BLaER1 treated with 17β-estradiol and CSF1 and Interleukin-3, amounts not matched to agents 10 nM and 100 nM (cell line): Measurements from ENCODE around the gene SSH2.

ENCODE experiments used
- H3K27ac ChIP-seq, 11 experiments: shearing (Covaris generic); formaldehyde crosslinking; 2 replicates each; pipeline ENCODE4 v1.8.1; 2022
- H3K27me3 ChIP-seq, 11 experiments: shearing (Covaris generic); formaldehyde crosslinking; 2 replicates each; pipeline ENCODE4 v1.8.1; 2022
- H3K36me3 ChIP-seq, 11 experiments: shearing (Covaris generic); formaldehyde crosslinking; 2 replicates each; pipeline ENCODE4 v1.8.1; 2022
- H3K4me1 ChIP-seq, 10 experiments: shearing (Covaris generic); formaldehyde crosslinking; 2 replicates each; pipeline ENCODE4 v1.8.1; 2022
- H3K4me2 ChIP-seq, 11 experiments: shearing (Covaris generic); formaldehyde crosslinking; 2 replicates each; pipeline ENCODE4 v1.8.1; 2022
- H3K4me3 ChIP-seq, 10 experiments: shearing (Covaris generic); formaldehyde crosslinking; 2 replicates each; pipeline ENCODE4 v1.8.1; 2022
- H3K9ac ChIP-seq, 11 experiments: shearing (Covaris generic); formaldehyde crosslinking; 2 replicates each; pipeline ENCODE4 v1.8.1; 2022
- H3K9me3 ChIP-seq, 11 experiments: shearing (Covaris generic); formaldehyde crosslinking; replicated peaks in 1 of 11; 2 replicates each; pipeline ENCODE4 v1.8.1; 2022
- H4K20me1 ChIP-seq, 11 experiments: shearing (Covaris generic); formaldehyde crosslinking; 2 replicates each; pipeline ENCODE4 v1.8.1; 2022
- Cebpa-rat ChIP-seq, 11 experiments: shearing (Covaris generic); IDR thresholded peaks; 2 replicates each; pipeline ENCODE4 v1.8.1; 2022

SSH2 gene

GRCh38 chr17:29619251-29619650 is 310.8 kb downstream of the SSH2 start:
- peaks cover 66 to 99% (median 95%) of the 10 kb centered on the region in 10 experiments for H3K4me1 ChIP-seq
- no peak overlapping the region for H3K27ac ChIP-seq
- H3K9ac ChIP-seq, result peak overlapping the region in 1 of 11 experiments; percentile 7; a peak in 1 of 22 replicates
- no peak for TF ChIP-seq Cebpa-rat (IDR thresholded peaks at IDR 0.05)
- H4K20me1 ChIP-seq, result peaks cover 0 to 40% (median 28%) of the 10 kb centered on the region in 11 experiments; a peak in 19 of 22 replicates
- peak overlapping the region; percentile 92 to 98 (median 95); a peak in 20 of 22 replicates for H3K4me2 ChIP-seq
- H3K9me3 ChIP-seq, result no peaks in the 10 kb centered on the region
- H3K4me3 ChIP-seq, result no peak overlapping the region
- H3K36me3 ChIP-seq, result no peaks in the 10 kb centered on the region
- H3K27me3 ChIP-seq, result peaks cover 13 to 28% (median 22%) of the 10 kb centered on the region in 11 experiments

- peaks cover 13 to 28% (median 22%) of the 10 kb centered on the region in 11 experiments for H3K27me3 ChIP-seq
- peaks cover 0 to 47% (median 27%) of the 10 kb centered on the region in 11 experiments; a peak in 19 of 22 replicates for H4K20me1 ChIP-seq
- H3K4me3 ChIP-seq, result peak overlapping the region; percentile 42 to 68 (median 54); a peak in 18 of 20 replicates
- no peak for TF ChIP-seq Cebpa-rat (IDR thresholded peaks at IDR 0.05)
- no peaks in the 10 kb centered on the region for H3K9me3 ChIP-seq
- H3K4me2 ChIP-seq, result peak overlapping the region; percentile 92 to 98 (median 95)
- peak overlapping the region in 9 of 11 experiments; percentile 75 to 88 (median 84); a peak in 17 of 22 replicates for H3K27ac ChIP-seq
- peaks cover 69 to 99% (median 95%) of the 10 kb centered on the region in 10 experiments for H3K4me1 ChIP-seq
- H3K9ac ChIP-seq, result peak overlapping the region in 10 of 11 experiments; percentile 58 to 85 (median 82); a peak in 18 of 22 replicates
- no peaks in the 10 kb centered on the region for H3K36me3 ChIP-seq
Measured at GRCh38 chr17:29618272-29619065, 311.6 kb downstream of the SSH2 start.

DNA sequence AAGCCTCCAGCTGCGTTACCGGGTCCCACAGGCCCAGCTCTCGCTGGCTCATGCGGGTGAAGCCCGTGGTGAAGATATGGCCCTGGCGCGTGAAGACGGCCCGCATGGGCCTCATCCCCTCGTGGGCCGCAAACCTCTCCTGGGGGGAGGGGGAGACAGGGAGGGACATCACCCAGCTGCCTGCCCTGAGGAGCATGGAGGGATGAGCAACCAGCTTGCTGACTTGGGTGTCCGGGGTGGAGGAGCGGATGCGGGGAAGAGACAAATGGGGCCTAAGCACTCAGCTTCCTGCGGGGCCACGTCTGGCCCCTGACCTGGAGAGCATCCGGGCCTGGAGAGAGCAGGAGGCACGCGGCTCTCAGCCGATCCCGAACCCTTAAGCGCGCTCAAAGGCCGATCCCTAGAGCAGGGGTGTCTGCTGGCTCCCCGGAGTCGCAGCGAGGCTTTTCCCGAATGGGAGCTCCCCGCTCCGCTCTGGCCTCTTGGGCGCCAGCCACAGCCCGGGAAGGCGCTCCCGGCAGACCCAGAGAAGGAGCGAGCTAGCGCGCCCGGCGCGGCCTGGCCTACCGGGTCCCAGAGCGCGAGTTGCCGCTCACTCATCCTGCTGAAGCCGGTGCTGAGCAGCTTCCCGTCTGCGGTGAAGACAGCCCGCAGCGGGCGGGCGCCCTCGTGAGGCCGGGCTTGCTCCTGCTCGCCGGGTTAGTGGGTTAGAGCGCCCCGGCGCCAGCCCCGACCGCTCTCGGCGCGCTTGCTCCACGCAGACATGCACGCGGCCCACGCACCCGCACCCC is 312.4 kb downstream of the SSH2 start:
- Histone ChIP-seq H3K4me2 (peak overlapping the region; percentile 92 to 98 (median 95)), H3K9ac (peak overlapping the region; percentile 58 to 85 (median 80); a peak in 21 of 22 replicates), H3K4me3 (peak overlapping the region; percentile 42 to 68 (median 54)), H3K27ac (peak overlapping the region; percentile 45 to 88 (median 83); a peak in 21 of 22 replicates), H4K20me1 (peaks cover 0 to 47% (median 21%) of the 10 kb centered on the region in 11 experiments; a peak in 19 of 22 replicates), H3K27me3 (peaks cover 13 to 28% (median 22%) of the 10 kb centered on the region in 11 experiments), H3K9me3 (peaks cover 0 to 4% (median 0%) of the 10 kb centered on the region in 11 experiments; a peak in 1 of 22 replicates), H3K36me3 (peaks cover 0 to 4% (median 4%) of the 10 kb centered on the region in 11 experiments; a peak in 11 of 22 replicates), H3K4me1 (peaks cover 63 to 99% (median 95%) of the 10 kb centered on the region in 10 experiments)
- TF ChIP-seq Cebpa-rat (IDR thresholded peaks at IDR 0.05), result no peak

DNA sequence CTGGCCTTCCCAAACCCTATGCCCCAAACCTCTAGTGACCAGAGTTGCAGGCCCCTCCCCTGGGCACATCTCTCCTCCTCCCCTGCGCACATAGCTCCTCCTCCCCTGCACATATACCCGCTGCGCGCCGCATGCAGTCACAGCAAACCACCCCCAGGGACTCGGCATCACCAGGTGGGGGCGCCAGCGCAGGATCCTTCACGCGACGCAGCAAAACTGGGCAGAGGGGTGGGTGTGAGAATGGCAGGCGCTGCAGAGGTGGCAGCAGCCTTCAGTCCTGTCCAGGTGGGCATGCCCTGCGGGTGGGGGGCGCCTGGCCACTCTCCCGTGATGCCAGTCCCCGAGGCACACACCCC is 312.9 kb downstream of the SSH2 start:
- TF ChIP-seq Cebpa-rat (IDR thresholded peaks at IDR 0.05), result no peak
- H3K27ac ChIP-seq, result peak overlapping the region in 10 of 11 experiments; percentile 45 to 88 (median 84); a peak in 19 of 22 replicates
- peak overlapping the region; percentile 58 to 85 (median 80); a peak in 20 of 22 replicates for H3K9ac ChIP-seq
- H3K9me3 ChIP-seq, result peaks cover 0 to 5% (median 0%) of the 10 kb centered on the region in 11 experiments; a peak in 1 of 22 replicates
- peak overlapping the region; percentile 42 to 68 (median 54); a peak in 19 of 20 replicates for H3K4me3 ChIP-seq
- peak overlapping the region; percentile 92 to 98 (median 95) for H3K4me2 ChIP-seq
- peaks cover 0 to 8% (median 5%) of the 10 kb centered on the region in 11 experiments; a peak in 11 of 22 replicates for H3K36me3 ChIP-seq
- peaks cover 61 to 95% (median 93%) of the 10 kb centered on the region in 10 experiments for H3K4me1 ChIP-seq
- peaks cover 0 to 47% (median 21%) of the 10 kb centered on the region in 11 experiments; a peak in 19 of 22 replicates for H4K20me1 ChIP-seq
- H3K27me3 ChIP-seq, result peaks cover 13 to 28% (median 22%) of the 10 kb centered on the region in 11 experiments

DNA sequence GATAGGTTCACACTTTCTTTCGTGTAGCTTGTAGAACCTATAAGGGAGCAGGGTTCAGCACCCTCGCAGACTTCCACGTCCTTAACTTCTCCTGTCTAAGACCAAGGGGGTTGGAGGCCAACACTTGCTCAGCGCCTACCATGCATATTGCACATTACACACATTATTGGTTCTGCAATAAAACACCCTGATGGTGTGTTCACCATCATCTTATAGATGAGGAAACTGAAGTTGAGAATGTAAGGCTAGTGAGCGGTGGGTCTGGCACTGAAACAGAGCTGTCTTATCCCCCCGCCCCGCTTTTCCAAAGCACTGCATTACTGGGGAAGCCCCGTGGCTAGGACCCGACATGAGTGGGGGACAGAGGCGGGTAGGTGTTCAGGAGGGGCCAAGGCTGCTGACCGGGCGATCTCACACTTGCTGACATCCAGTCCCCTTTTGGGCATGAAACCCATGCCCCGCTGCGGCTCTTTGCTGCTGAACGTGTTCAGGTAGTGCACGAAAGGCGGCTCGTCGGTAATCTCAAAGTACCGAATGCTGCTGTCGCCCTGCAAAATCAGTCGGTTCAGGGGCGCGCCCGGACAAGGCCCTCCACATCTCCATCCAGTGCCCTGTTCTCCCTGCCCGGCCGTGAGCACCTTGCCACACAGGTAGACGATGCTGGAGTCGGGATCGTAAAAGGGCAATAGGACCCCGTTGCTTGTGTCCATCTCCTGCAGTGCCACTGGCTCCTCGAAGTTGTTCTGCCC is 313.6 kb downstream of the SSH2 start:
- Histone ChIP-seq H3K27ac (no peak overlapping the region), H3K36me3 (peaks cover 0 to 14% (median 8%) of the 10 kb centered on the region in 11 experiments; a peak in 12 of 22 replicates), H4K20me1 (peaks cover 0 to 47% (median 22%) of the 10 kb centered on the region in 11 experiments; a peak in 19 of 22 replicates), H3K4me1 (peaks cover 55 to 89% (median 87%) of the 10 kb centered on the region in 10 experiments), H3K9ac (peak overlapping the region in 7 of 11 experiments; percentile 42 to 85 (median 57); a peak in 11 of 22 replicates), H3K4me2 (peak overlapping the region; percentile 92 to 98 (median 95)), H3K9me3 (peaks cover 0 to 5% (median 0%) of the 10 kb centered on the region in 11 experiments; a peak in 1 of 22 replicates), H3K4me3 (peak overlapping the region; percentile 34 to 68 (median 54); a peak in 16 of 20 replicates), H3K27me3 (peaks cover 13 to 28% (median 22%) of the 10 kb centered on the region in 11 experiments)
- TF ChIP-seq Cebpa-rat (IDR thresholded peaks at IDR 0.05), result no peak

DNA sequence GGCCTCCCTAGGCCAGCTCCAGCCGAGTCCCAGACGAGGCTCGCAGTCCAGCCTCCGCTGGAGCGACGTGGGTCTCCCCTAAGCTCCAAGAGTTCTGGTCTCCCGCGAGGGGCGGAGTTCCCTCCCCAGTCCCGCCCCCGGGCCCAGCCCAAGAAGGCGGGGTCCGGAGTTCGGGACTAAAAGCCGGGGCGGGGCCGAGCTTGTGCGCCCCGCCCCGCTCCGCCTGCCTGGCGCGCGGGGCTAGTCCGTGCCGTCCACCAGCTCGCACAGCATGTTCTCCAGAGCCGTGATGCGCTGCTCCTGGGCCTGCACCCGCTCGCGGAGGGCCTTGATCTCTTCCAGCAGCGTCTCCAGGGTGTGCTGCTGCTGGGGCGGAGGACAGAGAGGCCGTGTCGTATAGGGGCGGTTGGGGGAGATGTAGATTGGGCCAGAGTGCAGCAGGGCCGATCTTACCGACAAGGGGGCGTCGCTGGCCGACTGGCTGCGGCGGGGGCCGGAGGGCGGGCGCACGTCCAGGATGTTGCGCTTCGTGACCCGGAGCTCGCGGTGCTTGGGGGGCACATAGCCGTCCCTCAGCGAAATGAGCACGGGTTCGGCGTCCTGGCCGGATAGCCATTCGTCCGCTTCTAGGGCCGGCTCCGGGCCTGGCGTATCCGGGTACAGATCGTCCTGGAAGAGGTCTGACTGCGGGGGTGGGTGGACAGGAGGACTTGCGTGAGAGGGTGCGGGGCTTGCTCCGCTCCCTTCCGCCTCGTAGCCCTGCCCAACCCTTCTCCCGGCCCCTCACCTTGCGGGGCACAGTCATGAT is 314.3 kb downstream of the SSH2 start:
- Histone ChIP-seq H3K27ac (peak overlapping the region in 7 of 11 experiments; percentile 6 to 57 (median 39); a peak in 11 of 22 replicates), H3K9ac (peak overlapping the region in 10 of 11 experiments; percentile 10 to 65 (median 52); a peak in 17 of 22 replicates), H3K4me3 (peak overlapping the region; percentile 34 to 68 (median 52)), H3K4me1 (peaks cover 55 to 81% (median 79%) of the 10 kb centered on the region in 10 experiments), H3K9me3 (peaks cover 0 to 5% (median 0%) of the 10 kb centered on the region in 11 experiments; a peak in 1 of 22 replicates), H3K36me3 (peaks cover 0 to 22% (median 14%) of the 10 kb centered on the region in 11 experiments; a peak in 14 of 22 replicates), H4K20me1 (peaks cover 0 to 51% (median 22%) of the 10 kb centered on the region in 11 experiments; a peak in 18 of 22 replicates), H3K4me2 (peak overlapping the region; percentile 92 to 98 (median 95)), H3K27me3 (peaks cover 13 to 28% (median 22%) of the 10 kb centered on the region in 11 experiments)
- no peak for TF ChIP-seq Cebpa-rat (IDR thresholded peaks at IDR 0.05)

- Histone ChIP-seq H3K4me2 (peak overlapping the region; percentile 92 to 98 (median 95)), H3K9ac (peak overlapping the region in 10 of 11 experiments; percentile 9 to 65 (median 52); a peak in 17 of 22 replicates), H3K4me1 (peaks cover 55 to 76% (median 73%) of the 10 kb centered on the region in 10 experiments), H3K27ac (peak overlapping the region in 7 of 11 experiments; percentile 6 to 57 (median 39); a peak in 11 of 22 replicates), H3K4me3 (peak overlapping the region; percentile 34 to 68 (median 52); a peak in 18 of 20 replicates), H3K27me3 (peaks cover 13 to 28% (median 22%) of the 10 kb centered on the region in 11 experiments), H4K20me1 (peaks cover 0 to 57% (median 22%) of the 10 kb centered on the region in 11 experiments; a peak in 18 of 22 replicates), H3K9me3 (peaks cover 0 to 5% (median 0%) of the 10 kb centered on the region in 11 experiments; a peak in 1 of 22 replicates), H3K36me3 (peaks cover 0 to 28% (median 20%) of the 10 kb centered on the region in 11 experiments; a peak in 14 of 22 replicates)
- TF ChIP-seq Cebpa-rat (IDR thresholded peaks at IDR 0.05), result no peak
Measured at GRCh38 chr17:29615048-29615385, 315.0 kb downstream of the SSH2 start.
